ENCODE results near the gene SLC1A5. TPM values are rescaled to one million over a fixed set of nuclear protein-coding genes. Genes with fewer than 3 reads are reported as not detected.

SLC1A5 gene
- polyA plus RNA-seq, 3 donors, result 34.6 to 64.9 (median 57.3) TPM

DNA sequence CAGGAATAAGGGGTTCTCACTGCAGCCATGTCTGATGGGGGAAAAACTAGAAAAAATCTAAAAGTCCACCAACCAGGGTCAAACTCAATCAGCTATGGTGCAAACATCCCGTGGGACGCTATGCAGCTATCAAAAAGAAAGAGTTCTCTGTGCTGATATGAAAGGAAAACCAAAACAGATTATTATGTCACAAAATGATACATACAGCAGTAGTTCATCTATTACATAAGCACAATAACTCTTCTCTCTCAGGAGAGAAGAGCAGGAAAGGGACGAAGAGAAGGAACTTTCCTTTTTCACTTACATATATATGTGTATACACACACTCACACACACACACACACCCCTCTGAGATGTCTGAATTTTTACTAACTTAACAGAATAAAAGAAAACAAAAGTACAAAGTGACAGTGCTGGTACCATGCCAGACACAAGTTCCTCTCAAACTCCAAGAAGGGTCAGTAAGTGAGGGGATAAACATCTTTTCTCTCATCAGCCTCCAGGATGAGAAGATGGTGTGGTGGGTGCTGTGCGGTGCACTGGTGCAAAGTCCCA is 45.4 kb downstream of the SLC1A5 start:
- H3K4me1 ChIP-seq (ENCODE audit: control insufficient read depth in 1 of 2, insufficient read depth in 2 of 2, low read length in 2 of 2), result peaks cover 43 to 56% of the 10 kb centered on the region in 2 donors
- H3K4me3 ChIP-seq (replicated peaks in 1 of 3; ENCODE audit: low read depth in 2 of 3, low read length in 3 of 3), result peak overlapping the region in 1 of 3 experiments; percentile 21
- H3K27ac ChIP-seq (ENCODE audit: low read depth in 1 of 2, low read length in 2 of 2), result peak overlapping the region in 1 of 2 donors; percentile 30
- no peak for TF ChIP-seq CTCF (IDR thresholded peaks at IDR 0.05)
- H2AFZ ChIP-seq (ENCODE audit: insufficient read depth, low read depth, low read length, poor library complexity, severe bottlenecking), result no peak overlapping the region
- intact Hi-C loops (cut with micrococcal nuclease), result loop anchor here in 1 of 2 donors (10.0 kb wide), 1 partner anchor 218 kb away; no protein-coding TSS in a partner anchor
- H3K36me3 ChIP-seq (replicated peaks in 1 of 2; ENCODE audit: control insufficient read depth in 1 of 2, insufficient read depth in 2 of 2, low read length in 2 of 2), result peaks cover 22 to 43% of the 10 kb centered on the region in 2 donors
- H3K9ac ChIP-seq (ENCODE audit: insufficient read depth, low read length, poor library complexity, severe bottlenecking), result no peak overlapping the region
- Mint-ChIP-seq H3K27ac (peak overlapping the region in 5 of 7 donors; percentile 13 to 70 (median 63)), H3K36me3 (peaks cover 38 to 50% of the 10 kb centered on the region in 2 donors), H3K4me3 (no peak overlapping the region), H3K27me3 (ENCODE audit: low read depth in 3 of 3) (peaks cover 0 to 1% (median 1%) of the 10 kb centered on the region in 3 donors), H3K9me3 (no peaks in the 10 kb centered on the region), H3K4me1 (peaks cover 59% of the 10 kb centered on the region)
- H4K20me1 ChIP-seq (ENCODE audit: insufficient read depth, low read length), result peaks cover 81% of the 10 kb centered on the region
- WGBS (ENCODE audit: insufficient coverage), result no CpG with 5 or more reads among the region's 4 CpGs
- no peak for DNase-seq
- H3K27me3 ChIP-seq (ENCODE audit: control insufficient read depth in 2 of 2, insufficient read depth in 2 of 2, low read length in 2 of 2), result no peaks in the 10 kb centered on the region
- H3K79me2 ChIP-seq (ENCODE audit: insufficient read depth, low read length), result peaks cover 89% of the 10 kb centered on the region
- peak overlapping the region; percentile 19 for H3K4me2 ChIP-seq (replicated peaks; ENCODE audit: extremely low read depth, low read length, poor library complexity, severe bottlenecking)
- H3K9me3 ChIP-seq (replicated peaks in 1 of 2; ENCODE audit: control insufficient read depth in 1 of 2, insufficient read depth in 1 of 2, low read length in 2 of 2), result no peaks in the 10 kb centered on the region

DNA sequence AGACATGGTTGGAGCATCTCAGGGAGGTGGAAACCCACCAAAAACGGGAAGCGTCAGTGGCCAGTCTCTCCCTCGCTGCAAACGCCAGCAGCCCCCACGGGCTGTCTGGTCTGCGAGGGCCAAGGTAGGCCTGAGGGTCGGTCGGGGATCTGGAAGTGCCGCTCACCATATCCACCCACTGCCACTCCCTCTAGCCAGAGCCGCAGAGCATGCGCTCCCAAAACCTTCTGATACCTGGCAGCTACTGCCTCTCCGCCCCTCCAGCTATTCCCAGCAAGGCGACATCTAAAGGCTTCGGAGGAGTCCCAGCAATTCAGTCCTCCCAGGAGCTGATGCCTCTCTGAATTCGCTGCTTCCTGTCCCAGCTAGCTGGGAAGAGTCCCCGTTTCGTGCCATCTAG is 46.9 kb downstream of the SLC1A5 start:
- Mint-ChIP-seq H3K27me3 (ENCODE audit: low read depth in 3 of 3) (peaks cover 1 to 4% (median 1%) of the 10 kb centered on the region in 3 donors), H3K4me3 (no peak overlapping the region), H3K36me3 (peaks cover 53 to 66% of the 10 kb centered on the region in 2 donors), H3K27ac (peak overlapping the region in 2 of 7 donors; percentile 25 to 42), H3K4me1 (peaks cover 63% of the 10 kb centered on the region), H3K9me3 (no peaks in the 10 kb centered on the region)
- H2AFZ ChIP-seq (ENCODE audit: insufficient read depth, low read depth, low read length, poor library complexity, severe bottlenecking), result no peak overlapping the region
- H3K27ac ChIP-seq (ENCODE audit: low read depth in 1 of 2, low read length in 2 of 2), result peak overlapping the region in 1 of 2 donors; percentile 41
- H3K4me1 ChIP-seq (ENCODE audit: control insufficient read depth in 1 of 2, insufficient read depth in 2 of 2, low read length in 2 of 2), result peaks cover 42 to 56% of the 10 kb centered on the region in 2 donors
- no peak for TF ChIP-seq CTCF (IDR thresholded peaks at IDR 0.05)
- no peak overlapping the region for H3K4me3 ChIP-seq (replicated peaks in 1 of 3; ENCODE audit: low read depth in 2 of 3, low read length in 3 of 3)
- peaks cover 37 to 58% of the 10 kb centered on the region in 2 donors for H3K36me3 ChIP-seq (replicated peaks in 1 of 2; ENCODE audit: control insufficient read depth in 1 of 2, insufficient read depth in 2 of 2, low read length in 2 of 2)
- no peaks in the 10 kb centered on the region for H3K9me3 ChIP-seq (replicated peaks in 1 of 2; ENCODE audit: control insufficient read depth in 1 of 2, insufficient read depth in 1 of 2, low read length in 2 of 2)
- no peak overlapping the region for H3K9ac ChIP-seq (ENCODE audit: insufficient read depth, low read length, poor library complexity, severe bottlenecking)
- peaks cover 87% of the 10 kb centered on the region for H4K20me1 ChIP-seq (ENCODE audit: insufficient read depth, low read length)
- H3K27me3 ChIP-seq (ENCODE audit: control insufficient read depth in 2 of 2, insufficient read depth in 2 of 2, low read length in 2 of 2), result no peaks in the 10 kb centered on the region
- intact Hi-C loops (cut with micrococcal nuclease), result loop anchor here in 1 of 2 donors (10.0 kb wide), 1 partner anchor 217 kb away; no protein-coding TSS in a partner anchor
- H3K4me2 ChIP-seq (replicated peaks; ENCODE audit: extremely low read depth, low read length, poor library complexity, severe bottlenecking), result peak overlapping the region; percentile 3
- peaks cover 96% of the 10 kb centered on the region for H3K79me2 ChIP-seq (ENCODE audit: insufficient read depth, low read length)
- WGBS (ENCODE audit: insufficient coverage), result 89% methylated on average over 12 of the region's 17 CpGs
- no peak for DNase-seq

Measured in CD14-positive monocyte (primary cell).